GM23338 (cell line): ENCODE data around the gene ADCY6. TPM values are rescaled to one million over a fixed set of nuclear protein-coding genes. Genes with fewer than 3 reads are reported as not detected.

Source experiments
- ATAC-seq: fragments of 200-7000 bp; cut with Tn5 transposase; 3 replicates; pipeline ENCODE4 v1.9.1; 2020
- DNase-seq: peaks from one replicate; pipeline ENCODE4 v3.0.0-alpha.2; 2015; ENCODE audit warnings: low spot score
- H2AFZ ChIP-seq: fragments of 200-600 bp; sonication (generic); 2 replicates; pipeline ENCODE4 v1.8.0; 2016; ENCODE audit warnings: antibody characterized with exemption, mild to moderate bottlenecking, moderate library complexity
- H3F3A ChIP-seq: fragments of 200-600 bp; sonication (generic); replicated peaks from 2 replicates; pipeline ENCODE4 v1.8.0; 2017; ENCODE audit warnings: antibody characterized with exemption, mixed run types, low read depth
- H3K27ac ChIP-seq: fragments of 200-600 bp; sonication (generic); 2 replicates; pipeline ENCODE4 v1.6.1; 2016; ENCODE audit warnings: low read depth
- H3K27me3 ChIP-seq: fragments of 200-600 bp; sonication (generic); 2 replicates; pipeline ENCODE4 v1.8.0; 2016; ENCODE audit warnings: mild to moderate bottlenecking, mixed run types, moderate library complexity; ENCODE audit not compliant: insufficient read depth
- H3K36me3 ChIP-seq: fragments of 200-600 bp; sonication (generic); 2 replicates; pipeline ENCODE4 v1.8.0; 2016; ENCODE audit warnings: mild to moderate bottlenecking; ENCODE audit not compliant: insufficient read depth
- H3K4me1 ChIP-seq: fragments of 200-600 bp; sonication (generic); 2 replicates; pipeline ENCODE4 v1.8.0; 2016; ENCODE audit warnings: mild to moderate bottlenecking, moderate library complexity; ENCODE audit not compliant: insufficient read depth
- H3K4me2 ChIP-seq: fragments of 200-600 bp; sonication (generic); 2 replicates; pipeline ENCODE4 v1.7.1; 2017; ENCODE audit warnings: mixed run types
- H3K4me3 ChIP-seq: fragments of 200-600 bp; sonication (generic); 2 replicates; pipeline ENCODE4 v1.6.1; 2016; ENCODE audit warnings: mixed run types
- H3K79me2 ChIP-seq: fragments of 200-600 bp; sonication (generic); replicated peaks from 2 replicates; pipeline ENCODE4 v1.8.0; 2017; ENCODE audit warnings: mild to moderate bottlenecking; ENCODE audit not compliant: insufficient read depth
- H3K9me2 ChIP-seq: fragments of 200-600 bp; sonication (generic); 2 replicates; pipeline ENCODE4 v1.8.0; 2017; ENCODE audit not compliant: insufficient read depth
- H4K20me1 ChIP-seq: fragments of 200-600 bp; sonication (generic); replicated peaks from 2 replicates; pipeline ENCODE4 v1.8.0; 2017; ENCODE audit warnings: mild to moderate bottlenecking; ENCODE audit not compliant: insufficient read depth
- H3K27ac Mint-ChIP-seq: 2 replicates; pipeline ENCODE4 v1.8.0; 2020; ENCODE audit warnings: inconsistent platforms, mild to moderate bottlenecking, moderate library complexity, mixed read lengths
- H3K27me3 Mint-ChIP-seq: 3 replicates; pipeline ENCODE4 v1.8.0; 2022; ENCODE audit warnings: low read depth, mild to moderate bottlenecking, moderate library complexity, mixed read lengths, inconsistent platforms; ENCODE audit not compliant: insufficient read depth, poor library complexity
- H3K36me3 Mint-ChIP-seq: 3 replicates; pipeline ENCODE4 v1.8.0; 2021; ENCODE audit warnings: low read depth, mild to moderate bottlenecking, inconsistent platforms, moderate library complexity, mixed read lengths
- H3K4me1 Mint-ChIP-seq: 3 replicates; pipeline ENCODE4 v1.8.0; 2020; ENCODE audit warnings: mild to moderate bottlenecking, inconsistent platforms, mixed read lengths
- H3K4me3 Mint-ChIP-seq: 3 replicates; pipeline ENCODE4 v1.8.0; 2021; ENCODE audit warnings: moderate library complexity, mild to moderate bottlenecking, inconsistent platforms, mixed read lengths
- H3K9me3 Mint-ChIP-seq: 3 replicates; pipeline ENCODE4 v1.8.0; 2020; ENCODE audit warnings: moderate library complexity, mild to moderate bottlenecking, inconsistent platforms, mixed read lengths
- CREB1 ChIP-seq: fragments of 250-450 bp; sonication (Bioruptor Pico); IDR thresholded peaks from 2 replicates; pipeline ENCODE4 v1.5.0; 2020; ENCODE audit warnings: low read depth, mild to moderate bottlenecking, moderate library complexity
- ETS1 ChIP-seq: IDR thresholded peaks from 2 replicates; pipeline ENCODE4 v1.6.1; 2016; ENCODE audit warnings: antibody characterized with exemption
- EZH2 ChIP-seq: fragments of 200-600 bp; sonication (generic); IDR thresholded peaks from one replicate; pipeline ENCODE4 v1.8.0; 2017; ENCODE audit warnings: antibody characterized with exemption, mild to moderate bottlenecking, low read depth; ENCODE audit not compliant: unreplicated experiment
- EZH2phosphoT487 ChIP-seq: fragments of 200-600 bp; sonication (generic); IDR thresholded peaks from one replicate; pipeline ENCODE4 v1.8.1; 2018; ENCODE audit warnings: antibody characterized with exemption; ENCODE audit not compliant: unreplicated experiment
- JUNB ChIP-seq: IDR thresholded peaks from one replicate; pipeline ENCODE4 v1.6.1; 2016; ENCODE audit warnings: antibody characterized with exemption; ENCODE audit not compliant: unreplicated experiment
- NANOG ChIP-seq: IDR thresholded peaks from 2 replicates; pipeline ENCODE4 v1.6.1; 2016; ENCODE audit warnings: antibody characterized with exemption, borderline replicate concordance
- POLR2AphosphoS5 ChIP-seq: IDR thresholded peaks from 2 replicates; pipeline ENCODE4 v1.6.1; 2016; ENCODE audit warnings: antibody characterized with exemption, low read depth
- REST ChIP-seq: IDR thresholded peaks from one replicate; pipeline ENCODE4 v1.6.1; 2018; ENCODE audit warnings: antibody characterized with exemption; ENCODE audit not compliant: unreplicated experiment
- STAT1 ChIP-seq: IDR thresholded peaks from one replicate; pipeline ENCODE4 v1.6.1; 2016; ENCODE audit warnings: antibody characterized with exemption; ENCODE audit not compliant: unreplicated experiment
- ZNF114 ChIP-seq: fragments of 250-450 bp; sonication (Bioruptor Pico); IDR thresholded peaks from 2 replicates; pipeline ENCODE4 v1.5.0; 2020; ENCODE audit warnings: mild to moderate bottlenecking, moderate library complexity
- ZNF331 ChIP-seq: fragments of 250-450 bp; sonication (Bioruptor Pico); IDR thresholded peaks from 2 replicates; pipeline ENCODE4 v1.5.0; 2020; ENCODE audit warnings: low read depth, mild to moderate bottlenecking, moderate library complexity
- polyA plus RNA-seq: library from polyadenylated mRNA; unstranded; fragments of >200 nt; fragmentation: Nextera tagmentation; extraction: Ambion mirVana; gene quantifications from 2 replicates; pipeline ENCODE4 v1.2.1, GENCODE V29; 2016
- total RNA-seq: library from RNA; depleted of rRNA; stranded (reverse); fragments of >200 nt; shearing (Covaris generic); gene quantifications from 2 replicates; pipeline ENCODE4 v1.2.3, GENCODE V29; 2014
- TF ChIP-seq, protein P1 (sequence below): fragments of 250-450 bp; sonication (Bioruptor Pico); IDR thresholded peaks from 2 replicates; pipeline ENCODE4 v1.5.0; 2020; ENCODE audit warnings: mild to moderate bottlenecking, moderate library complexity

ADCY6 gene
- total and polyA plus RNA-seq, 2 experiments from 2014 or later, result 1.0 to 16.5 TPM

DNA sequence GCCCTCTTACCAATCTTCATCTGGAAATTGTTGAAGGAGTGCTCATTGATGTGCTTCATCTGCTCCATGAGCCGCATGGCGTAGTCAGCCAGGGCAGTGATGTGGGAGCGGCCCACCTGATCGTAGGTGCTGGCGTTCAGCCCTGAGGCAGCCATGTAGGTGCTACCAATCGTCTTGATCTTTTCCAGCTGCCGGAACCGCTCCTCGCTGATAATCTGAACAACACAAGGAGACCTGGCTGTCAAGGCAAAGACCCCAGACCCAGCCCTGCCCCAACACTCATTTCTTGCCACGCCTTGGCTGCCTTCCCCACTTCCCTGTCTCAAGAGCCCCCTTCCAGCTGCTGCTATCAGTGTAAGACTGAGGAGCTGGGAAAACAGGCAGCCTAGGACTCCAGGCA, 18.1 kb downstream of the ADCY6 start:
- H3K4me1 Mint-ChIP-seq, result peaks cover 23% of the 10 kb centered on the region
- Histone ChIP-seq H3K9me2 (no peaks in the 10 kb centered on the region), H3K4me3 (no peak overlapping the region), H3K27me3 (no peaks in the 10 kb centered on the region), H3K4me1 (peaks cover 7% of the 10 kb centered on the region), H3K27ac (no peak overlapping the region), H3K36me3 (no peaks in the 10 kb centered on the region), H2AFZ (no peak overlapping the region), H4K20me1 (no peaks in the 10 kb centered on the region), H3K79me2 (no peaks in the 10 kb centered on the region), H3K4me2 (no peak overlapping the region), H3F3A (no peaks in the 10 kb centered on the region)
- H3K36me3 Mint-ChIP-seq, result peaks cover 32% of the 10 kb centered on the region; the same call in 2 of the 3 replicates
- no peak overlapping the region for H3K27ac Mint-ChIP-seq
- no peaks in the 10 kb centered on the region for H3K9me3 Mint-ChIP-seq
- TF ChIP-seq ZNF331 (CRISPR knock-in tag), result no peak
- TF ChIP-seq CREB1, result no peak
- no peak for TF ChIP-seq NANOG
- no peak for TF ChIP-seq EZH2
- no peak for TF ChIP-seq REST
- no peak for TF ChIP-seq ETS1
- no peak for TF ChIP-seq JUNB
- TF ChIP-seq STAT1, result no peak
- no peak for TF ChIP-seq EZH2phosphoT487
- no peak for TF ChIP-seq POLR2AphosphoS5
- TF ChIP-seq, protein P1, sequence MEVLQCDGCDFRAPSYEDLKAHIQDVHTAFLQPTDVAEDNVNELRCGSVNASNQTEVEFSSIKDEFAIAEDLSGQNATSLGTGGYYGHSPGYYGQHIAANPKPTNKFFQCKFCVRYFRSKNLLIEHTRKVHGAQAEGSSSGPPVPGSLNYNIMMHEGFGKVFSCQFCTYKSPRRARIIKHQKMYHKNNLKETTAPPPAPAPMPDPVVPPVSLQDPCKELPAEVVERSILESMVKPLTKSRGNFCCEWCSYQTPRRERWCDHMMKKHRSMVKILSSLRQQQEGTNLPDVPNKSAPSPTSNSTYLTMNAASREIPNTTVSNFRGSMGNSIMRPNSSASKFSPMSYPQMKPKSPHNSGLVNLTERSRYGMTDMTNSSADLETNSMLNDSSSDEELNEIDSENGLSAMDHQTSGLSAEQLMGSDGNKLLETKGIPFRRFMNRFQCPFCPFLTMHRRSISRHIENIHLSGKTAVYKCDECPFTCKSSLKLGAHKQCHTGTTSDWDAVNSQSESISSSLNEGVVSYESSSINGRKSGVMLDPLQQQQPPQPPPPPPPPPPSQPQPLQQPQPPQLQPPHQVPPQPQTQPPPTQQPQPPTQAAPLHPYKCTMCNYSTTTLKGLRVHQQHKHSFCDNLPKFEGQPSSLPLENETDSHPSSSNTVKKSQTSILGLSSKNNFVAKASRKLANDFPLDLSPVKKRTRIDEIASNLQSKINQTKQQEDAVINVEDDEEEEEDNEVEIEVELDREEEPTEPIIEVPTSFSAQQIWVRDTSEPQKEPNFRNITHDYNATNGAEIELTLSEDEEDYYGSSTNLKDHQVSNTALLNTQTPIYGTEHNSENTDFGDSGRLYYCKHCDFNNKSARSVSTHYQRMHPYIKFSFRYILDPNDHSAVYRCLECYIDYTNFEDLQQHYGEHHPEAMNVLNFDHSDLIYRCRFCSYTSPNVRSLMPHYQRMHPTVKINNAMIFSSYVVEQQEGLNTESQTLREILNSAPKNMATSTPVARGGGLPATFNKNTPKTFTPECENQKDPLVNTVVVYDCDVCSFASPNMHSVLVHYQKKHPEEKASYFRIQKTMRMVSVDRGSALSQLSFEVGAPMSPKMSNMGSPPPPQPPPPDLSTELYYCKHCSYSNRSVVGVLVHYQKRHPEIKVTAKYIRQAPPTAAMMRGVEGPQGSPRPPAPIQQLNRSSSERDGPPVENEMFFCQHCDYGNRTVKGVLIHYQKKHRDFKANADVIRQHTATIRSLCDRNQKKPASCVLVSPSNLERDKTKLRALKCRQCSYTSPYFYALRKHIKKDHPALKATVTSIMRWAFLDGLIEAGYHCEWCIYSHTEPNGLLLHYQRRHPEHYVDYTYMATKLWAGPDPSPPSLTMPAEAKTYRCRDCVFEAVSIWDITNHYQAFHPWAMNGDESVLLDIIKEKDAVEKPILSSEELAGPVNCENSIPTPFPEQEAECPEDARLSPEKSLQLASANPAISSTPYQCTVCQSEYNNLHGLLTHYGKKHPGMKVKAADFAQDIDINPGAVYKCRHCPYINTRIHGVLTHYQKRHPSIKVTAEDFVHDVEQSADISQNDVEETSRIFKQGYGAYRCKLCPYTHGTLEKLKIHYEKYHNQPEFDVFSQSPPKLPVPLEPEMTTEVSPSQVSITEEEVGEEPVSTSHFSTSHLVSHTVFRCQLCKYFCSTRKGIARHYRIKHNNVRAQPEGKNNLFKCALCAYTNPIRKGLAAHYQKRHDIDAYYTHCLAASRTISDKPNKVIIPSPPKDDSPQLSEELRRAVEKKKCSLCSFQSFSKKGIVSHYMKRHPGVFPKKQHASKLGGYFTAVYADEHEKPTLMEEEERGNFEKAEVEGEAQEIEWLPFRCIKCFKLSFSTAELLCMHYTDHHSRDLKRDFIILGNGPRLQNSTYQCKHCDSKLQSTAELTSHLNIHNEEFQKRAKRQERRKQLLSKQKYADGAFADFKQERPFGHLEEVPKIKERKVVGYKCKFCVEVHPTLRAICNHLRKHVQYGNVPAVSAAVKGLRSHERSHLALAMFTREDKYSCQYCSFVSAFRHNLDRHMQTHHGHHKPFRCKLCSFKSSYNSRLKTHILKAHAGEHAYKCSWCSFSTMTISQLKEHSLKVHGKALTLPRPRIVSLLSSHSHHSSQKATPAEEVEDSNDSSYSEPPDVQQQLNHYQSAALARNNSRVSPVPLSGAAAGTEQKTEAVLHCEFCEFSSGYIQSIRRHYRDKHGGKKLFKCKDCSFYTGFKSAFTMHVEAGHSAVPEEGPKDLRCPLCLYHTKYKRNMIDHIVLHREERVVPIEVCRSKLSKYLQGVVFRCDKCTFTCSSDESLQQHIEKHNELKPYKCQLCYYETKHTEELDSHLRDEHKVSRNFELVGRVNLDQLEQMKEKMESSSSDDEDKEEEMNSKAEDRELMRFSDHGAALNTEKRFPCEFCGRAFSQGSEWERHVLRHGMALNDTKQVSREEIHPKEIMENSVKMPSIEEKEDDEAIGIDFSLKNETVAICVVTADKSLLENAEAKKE, result no peak
- TF ChIP-seq ZNF114 (CRISPR knock-in tag), result no peak
- DNase-seq (no peak), ATAC-seq (no peak)
- H3K27me3 Mint-ChIP-seq, result peaks cover 8% of the 10 kb centered on the region
- no peak overlapping the region for H3K4me3 Mint-ChIP-seq
